ENCODE data around the gene OR9A2.

DNA sequence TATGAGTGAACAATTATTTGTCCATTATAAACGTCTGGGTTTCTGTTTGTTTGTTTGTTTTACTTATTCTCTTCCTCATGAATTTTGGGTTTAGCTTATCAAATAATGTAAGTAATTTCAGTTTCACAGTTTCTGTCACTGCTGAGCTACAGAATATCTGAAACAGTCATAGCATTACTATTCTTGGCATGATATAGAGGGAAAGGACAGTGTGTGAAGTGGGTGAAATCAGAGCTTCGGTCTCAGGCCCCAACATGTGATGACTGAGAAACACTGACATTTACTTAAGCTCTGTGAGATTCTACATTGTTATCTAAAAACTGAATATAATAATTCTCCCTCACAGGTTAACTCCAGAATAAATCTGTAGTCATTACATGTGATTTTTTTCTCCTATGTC, 16.5 kb upstream of the OR9A2 start:
- TF ChIP-seq, protein P1, sequence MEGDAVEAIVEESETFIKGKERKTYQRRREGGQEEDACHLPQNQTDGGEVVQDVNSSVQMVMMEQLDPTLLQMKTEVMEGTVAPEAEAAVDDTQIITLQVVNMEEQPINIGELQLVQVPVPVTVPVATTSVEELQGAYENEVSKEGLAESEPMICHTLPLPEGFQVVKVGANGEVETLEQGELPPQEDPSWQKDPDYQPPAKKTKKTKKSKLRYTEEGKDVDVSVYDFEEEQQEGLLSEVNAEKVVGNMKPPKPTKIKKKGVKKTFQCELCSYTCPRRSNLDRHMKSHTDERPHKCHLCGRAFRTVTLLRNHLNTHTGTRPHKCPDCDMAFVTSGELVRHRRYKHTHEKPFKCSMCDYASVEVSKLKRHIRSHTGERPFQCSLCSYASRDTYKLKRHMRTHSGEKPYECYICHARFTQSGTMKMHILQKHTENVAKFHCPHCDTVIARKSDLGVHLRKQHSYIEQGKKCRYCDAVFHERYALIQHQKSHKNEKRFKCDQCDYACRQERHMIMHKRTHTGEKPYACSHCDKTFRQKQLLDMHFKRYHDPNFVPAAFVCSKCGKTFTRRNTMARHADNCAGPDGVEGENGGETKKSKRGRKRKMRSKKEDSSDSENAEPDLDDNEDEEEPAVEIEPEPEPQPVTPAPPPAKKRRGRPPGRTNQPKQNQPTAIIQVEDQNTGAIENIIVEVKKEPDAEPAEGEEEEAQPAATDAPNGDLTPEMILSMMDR (IDR thresholded peaks at IDR 0.05), result no peak
- TF ChIP-seq POLR2AphosphoS5 (IDR thresholded peaks at IDR 0.05), result no peak
- no peak for TF ChIP-seq EP300 (IDR thresholded peaks at IDR 0.05)

All from gastroesophageal sphincter (tissue), 3 donors.